ENCODE measurements around the gene NHERF2.

The NHERF2 gene

GRCh38 chr16:2042171-2042985 lies 15.7 kb downstream of the NHERF2 start:
- DNase-seq: no peak

- no peak for DNase-seq
Measured at GRCh38 chr16:2042986-2043666, 16.4 kb downstream of the NHERF2 start.

- no peak for DNase-seq
Measured at GRCh38 chr16:2043667-2044451, 17.2 kb downstream of the NHERF2 start.

- DNase-seq: no peak
Measured at GRCh38 chr16:2044541-2044940, 17.8 kb downstream of the NHERF2 start.

- no peak for DNase-seq
Measured at GRCh38 chr16:2045965-2046892, 19.5 kb downstream of the NHERF2 start.

- DNase-seq: no peak
Measured at GRCh38 chr16:2046893-2047329, 20.2 kb downstream of the NHERF2 start.

- DNase-seq: peak; percentile 98
Measured at GRCh38 chr16:2047330-2048115, 20.8 kb downstream of the NHERF2 start, which contains the start of the genes NTHL1 and TSC2. NTHL1 (minus strand) TSS chr16:2047834; CDS start chr16:2047823, 11 bp downstream. TSC2 (plus strand) TSS chr16:2047985; CDS start chr16:2048616, 631 bp downstream.

GRCh38 chr16:2048116-2048543 lies 21.4 kb downstream of the NHERF2 start:
- DNase-seq: no peak

- no peak for DNase-seq
Measured at GRCh38 chr16:2053211-2053610, 26.5 kb downstream of the NHERF2 start.

GRCh38 chr16:2053897-2054296 lies 27.2 kb downstream of the NHERF2 start:
- no peak for DNase-seq

- DNase-seq: no peak
Measured at GRCh38 chr16:2054543-2055245, 28.0 kb downstream of the NHERF2 start.

GRCh38 chr16:2056077-2056476 lies 29.4 kb downstream of the NHERF2 start:
- DNase-seq: no peak

GRCh38 chr16:2056681-2057407 lies 30.1 kb downstream of the NHERF2 start:
- no peak for DNase-seq

GRCh38 chr16:2057438-2057837 lies 30.7 kb downstream of the NHERF2 start:
- no peak for DNase-seq

GRCh38 chr16:2058420-2058819 lies 31.7 kb downstream of the NHERF2 start:
- DNase-seq: no peak

GRCh38 chr16:2058872-2059271 lies 32.2 kb downstream of the NHERF2 start:
- DNase-seq: no peak

GRCh38 chr16:2060346-2060745 lies 33.6 kb downstream of the NHERF2 start:
- no peak for DNase-seq

GRCh38 chr16:2061023-2061422 lies 34.3 kb downstream of the NHERF2 start:
- no peak for DNase-seq

- DNase-seq: no peak
Measured at GRCh38 chr16:2061526-2061925, 34.8 kb downstream of the NHERF2 start.

GRCh38 chr16:2062801-2063200 lies 36.1 kb downstream of the NHERF2 start:
- no peak for DNase-seq
